ELF-1 (cell line): ENCODE data around the gene CALML3.

Experiments used
- DNase-seq: peaks from one replicate; pipeline ENCODE4 v3.0.0-alpha.2; 2016; ENCODE audit warnings: low read depth, low spot score

Gene CALML3

DNA sequence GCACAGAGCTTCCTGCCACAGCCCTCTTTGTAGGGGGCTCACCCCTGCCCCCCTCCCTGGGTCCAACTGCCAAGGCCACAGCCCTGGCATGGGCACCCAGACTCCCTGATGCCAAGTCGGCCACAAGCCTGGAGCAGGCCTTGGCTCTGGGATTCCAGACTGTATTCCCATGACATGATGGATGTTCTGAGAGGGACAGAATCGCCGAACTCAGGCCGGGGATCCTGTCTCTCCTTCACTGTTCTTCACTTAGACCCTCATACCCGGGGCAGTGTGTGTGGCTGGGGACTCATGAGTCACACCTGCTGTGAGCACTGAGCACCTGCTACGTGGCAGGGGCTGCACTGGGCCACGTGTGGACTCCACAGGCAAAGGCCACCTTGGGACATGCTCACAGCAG is 33.3 kb upstream of the CALML3 start:
- DNase-seq, result no peak

DNA sequence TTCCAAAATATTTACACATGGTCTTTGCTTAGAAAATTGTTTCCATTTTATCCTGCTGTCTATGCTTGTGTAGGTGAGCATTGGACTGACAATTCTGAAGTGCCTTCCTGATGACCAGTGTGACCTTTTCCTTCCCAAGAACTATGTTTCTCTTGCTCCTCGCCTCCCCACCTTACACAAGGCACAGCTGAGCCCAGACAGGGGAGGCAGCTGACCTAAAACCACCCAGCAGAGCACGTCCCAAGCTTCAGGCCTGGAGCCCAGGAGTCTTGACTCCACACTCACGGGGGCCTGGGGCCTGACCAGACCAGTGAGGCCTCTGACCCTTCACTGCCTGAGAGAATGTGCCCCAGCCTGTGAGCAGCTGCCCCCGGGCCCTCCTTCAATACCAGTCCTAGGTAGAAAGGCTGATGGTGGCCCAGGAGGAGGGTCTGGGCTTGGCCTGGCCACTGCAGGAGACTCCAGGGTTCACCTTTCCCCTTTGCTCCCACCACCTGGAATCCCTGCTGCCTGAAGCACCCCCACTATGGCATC is 32.4 kb upstream of the CALML3 start:
- DNase-seq, result no peak

DNA sequence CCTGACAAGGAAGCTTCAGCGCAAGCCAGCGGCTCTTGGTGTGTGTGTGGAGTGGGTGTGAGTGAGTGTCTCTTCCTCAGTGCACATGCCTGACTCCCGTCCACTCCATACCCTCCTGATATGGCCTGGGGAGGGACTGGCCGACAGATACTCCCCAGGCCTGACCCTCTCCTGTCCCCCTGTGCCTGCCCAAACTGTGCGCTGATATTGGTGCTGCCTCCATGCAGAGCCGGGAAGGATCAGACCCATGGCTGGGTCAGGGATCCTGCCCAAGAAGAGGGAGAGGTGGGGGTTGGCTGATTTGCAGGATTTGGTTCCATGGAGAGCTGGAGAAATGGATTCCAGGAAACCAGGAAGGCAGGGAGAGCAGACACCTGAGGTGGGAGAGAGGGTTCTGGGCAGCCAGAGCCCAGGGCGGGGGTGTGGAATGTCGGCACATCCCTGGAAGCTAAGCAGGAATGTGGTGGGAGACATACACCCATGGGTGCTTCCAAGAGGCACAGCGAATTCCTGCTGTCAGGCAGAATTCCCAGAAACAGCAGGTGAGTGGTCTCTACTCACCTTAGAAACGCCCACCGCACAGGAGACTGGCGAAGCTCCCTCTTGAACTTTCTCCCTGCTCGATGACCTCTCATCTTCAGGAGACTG is 31.7 kb upstream of the CALML3 start:
- no peak for DNase-seq

DNA sequence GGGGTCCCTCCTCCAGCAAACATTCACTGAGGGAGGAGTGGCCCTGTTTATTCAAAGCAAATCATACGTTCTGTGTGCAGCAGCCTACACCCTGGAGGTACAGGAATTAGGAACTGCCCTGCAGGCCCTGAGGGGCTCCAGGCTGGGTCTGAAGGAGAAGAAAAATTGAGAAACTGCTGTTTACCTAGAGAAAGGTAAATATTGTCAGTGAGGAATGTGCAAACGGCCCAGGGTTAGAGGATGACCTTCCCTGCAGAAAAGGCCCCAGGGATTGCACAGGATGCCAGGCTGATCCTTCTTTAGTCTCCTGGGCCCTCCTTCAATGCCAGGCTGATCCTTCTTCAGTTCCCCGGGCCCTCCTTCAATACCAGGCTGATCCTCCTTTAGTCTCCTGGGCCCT is 31.1 kb upstream of the CALML3 start:
- no peak for DNase-seq

DNA sequence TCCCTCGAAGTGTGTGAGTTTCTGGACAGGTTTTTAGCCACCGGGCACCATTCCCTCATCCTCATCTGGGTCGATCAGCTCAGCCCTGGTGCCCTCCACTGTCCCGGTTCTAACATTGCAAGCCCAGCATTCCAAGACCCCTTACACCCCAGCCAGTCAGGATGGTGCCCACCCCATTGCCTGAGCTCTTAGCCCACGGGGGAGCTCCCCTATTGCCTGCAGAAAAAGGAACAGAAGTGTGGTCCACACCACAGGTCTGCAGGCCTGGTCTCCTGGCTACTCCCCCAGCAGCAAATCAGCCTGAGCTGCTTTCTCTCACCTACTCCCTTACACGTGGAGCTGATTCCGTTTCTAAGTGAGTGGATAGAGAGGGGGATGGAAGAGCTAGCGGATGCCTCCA is 30.1 kb upstream of the CALML3 start:
- DNase-seq, result no peak

DNA sequence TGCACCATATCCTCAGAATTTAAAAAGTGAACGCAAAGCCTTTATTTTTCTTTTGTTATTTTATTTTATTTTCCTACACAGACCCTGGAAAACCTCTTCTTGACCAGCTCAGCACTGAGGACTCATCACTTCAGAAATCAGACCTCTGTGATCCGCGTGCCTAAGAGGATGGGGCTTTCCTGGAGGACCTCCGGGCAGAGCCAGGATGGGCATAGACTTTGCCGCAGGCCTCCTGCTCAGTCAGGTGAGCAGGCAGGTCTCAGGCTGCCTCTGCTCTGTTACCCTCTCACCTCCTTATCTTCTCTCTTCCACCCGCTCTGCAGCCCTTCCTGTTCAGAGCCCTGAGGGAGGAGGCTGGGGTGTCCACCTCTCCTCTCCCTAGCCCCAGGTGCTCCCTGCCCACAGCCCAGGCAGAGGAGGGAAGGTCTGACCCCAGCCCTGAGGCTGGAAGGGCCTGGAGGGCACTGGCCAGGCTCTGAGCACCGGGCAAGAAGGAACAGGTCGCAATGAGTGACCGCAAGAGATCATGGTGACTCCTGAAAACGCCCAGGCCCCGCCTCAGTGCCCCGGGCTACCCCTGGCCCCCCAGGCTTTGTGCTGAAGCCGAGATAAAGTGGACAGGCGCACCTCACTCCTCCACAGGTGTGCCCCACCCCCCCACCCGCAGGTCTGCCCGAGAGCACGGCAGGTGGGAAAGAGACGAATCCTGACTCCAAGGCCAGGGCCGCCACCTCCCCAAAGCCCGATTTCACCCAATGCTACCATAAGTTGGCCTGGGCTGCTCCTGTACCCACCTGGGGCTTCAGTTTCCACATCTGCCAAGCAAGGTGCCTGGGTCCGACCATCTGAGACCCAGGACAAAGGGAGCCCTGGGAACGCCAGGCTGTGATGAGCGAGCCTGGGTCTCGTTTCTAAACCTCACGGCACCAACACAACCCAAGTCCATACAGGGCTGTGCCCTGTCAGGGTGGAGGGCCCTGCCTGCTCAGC is 28.2 kb upstream of the CALML3 start:
- DNase-seq, result peak; percentile 62

DNA sequence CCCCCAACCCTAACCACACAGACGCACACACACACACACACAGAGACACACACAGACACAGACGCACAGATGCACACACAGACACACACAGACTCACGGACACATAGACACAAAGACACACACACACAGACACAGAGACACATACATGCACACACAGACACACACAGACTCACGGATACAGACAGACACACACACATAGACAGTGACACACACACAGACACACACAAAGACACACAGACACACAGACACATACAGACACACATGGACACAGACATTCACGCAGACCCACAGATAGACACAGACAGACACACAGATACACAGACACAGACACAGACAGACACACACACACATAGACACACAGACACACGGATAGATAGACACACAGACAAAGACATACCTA is 27.5 kb upstream of the CALML3 start:
- DNase-seq, result no peak

GRCh38 chr10:5497948-5498730 is 26.6 kb upstream of the CALML3 start:
- DNase-seq, result no peak

GRCh38 chr10:5498791-5499492 is 25.8 kb upstream of the CALML3 start:
- DNase-seq, result no peak

- DNase-seq, result no peak
Measured at GRCh38 chr10:5499493-5500140, 25.1 kb upstream of the CALML3 start, which contains the start of gene CALML5. Gene CALML5, minus strand, starts transcription at chr10:5499570. Its CDS starts 132 bp downstream, at chr10:5499438.

DNA sequence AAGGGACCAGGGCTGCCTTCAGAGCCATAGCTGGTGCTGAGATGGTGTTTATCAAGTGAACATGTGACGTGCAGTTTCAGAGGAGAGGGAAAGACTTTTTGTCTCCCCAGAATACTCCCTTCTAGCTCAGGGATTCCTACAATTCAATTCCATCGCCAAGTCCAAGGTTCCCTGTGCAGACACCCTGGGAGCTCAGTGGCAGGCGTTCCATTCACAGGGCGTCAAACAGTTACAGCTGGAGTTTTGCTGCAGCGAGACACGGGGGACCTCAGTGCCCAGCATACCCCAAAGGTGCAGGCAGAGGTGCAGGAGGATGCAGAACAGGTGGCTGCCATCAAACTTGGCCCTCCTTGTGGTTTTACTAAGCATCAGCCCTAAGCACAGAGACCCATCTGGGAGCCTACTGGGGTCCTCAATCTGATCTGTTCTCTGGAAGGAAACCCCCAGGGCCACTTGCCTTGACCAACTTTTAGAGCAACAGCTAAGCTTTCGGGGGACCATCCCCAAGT is 24.5 kb upstream of the CALML3 start:
- no peak for DNase-seq

DNA sequence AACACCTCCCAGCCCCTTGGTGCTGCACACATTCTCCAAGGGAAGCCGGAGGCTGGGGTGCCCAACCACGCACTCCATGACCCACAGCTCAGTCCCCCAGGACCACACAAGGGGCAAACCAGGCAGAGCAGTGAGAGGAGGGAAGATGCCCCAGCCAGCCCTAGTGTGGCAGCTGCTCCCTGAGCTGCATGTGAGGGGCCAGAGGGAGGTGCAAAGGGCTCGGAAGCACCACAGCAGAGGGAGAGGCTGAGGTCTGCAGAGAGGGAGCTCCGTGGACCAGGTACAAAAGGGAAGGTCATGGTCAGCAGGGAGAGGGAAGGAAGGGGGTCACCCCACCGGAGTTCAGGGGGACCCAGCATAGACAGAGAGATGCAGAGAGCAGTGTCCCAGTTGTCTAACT is 23.9 kb upstream of the CALML3 start:
- DNase-seq, result no peak

- DNase-seq, result no peak
Measured at GRCh38 chr10:5502061-5502521, 22.7 kb upstream of the CALML3 start.

GRCh38 chr10:5502571-5503476 is 21.9 kb upstream of the CALML3 start:
- DNase-seq, result no peak

DNA sequence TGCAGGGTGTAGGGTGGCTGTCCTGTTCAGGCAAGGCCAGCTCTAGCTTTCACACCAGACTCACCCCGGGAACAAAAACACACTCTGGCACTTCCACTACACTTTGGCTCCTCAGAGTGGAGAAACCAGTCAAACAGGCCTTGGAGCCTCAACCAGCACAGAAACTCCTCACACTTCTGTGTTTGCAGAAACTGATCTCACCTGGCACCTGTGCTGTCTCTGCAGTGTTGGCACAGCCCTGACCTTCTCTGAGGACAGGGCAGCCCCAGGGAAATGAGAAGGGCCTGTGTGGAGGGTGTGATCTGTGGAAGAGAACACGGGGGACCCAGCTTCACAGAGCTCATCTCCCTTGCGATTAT is 21.3 kb upstream of the CALML3 start:
- peak; percentile 70 for DNase-seq

- DNase-seq, result no peak
Measured at GRCh38 chr10:5504146-5505072, 20.4 kb upstream of the CALML3 start.

- no peak for DNase-seq
Measured at GRCh38 chr10:5506246-5506645, 18.5 kb upstream of the CALML3 start.
